H1 (cell line): Measurements from ENCODE around the gene TGM3.

ENCODE experiments used
- BACH1 ChIP-seq: IDR thresholded peaks from 2 replicates; pipeline ENCODE4 v1.6.1; 2012; ENCODE audit warnings: low read length, improper control_type of control experiment
- CHD1 ChIP-seq: IDR thresholded peaks from 2 replicates; pipeline ENCODE4 v1.6.1; 2012; ENCODE audit warnings: low read depth, low read length, improper control_type of control experiment
- CHD2 ChIP-seq: IDR thresholded peaks from 2 replicates; pipeline ENCODE4 v1.6.1; 2012; ENCODE audit warnings: low read length, improper control_type of control experiment
- CREB1 ChIP-seq: IDR thresholded peaks from 2 replicates; pipeline ENCODE4 v1.6.1; 2012; ENCODE audit warnings: inconsistent platforms
- CTCF ChIP-seq, 3 experiments: IDR thresholded peaks; 1 replicate in 2 of 3; 2 replicates in 1 of 3; pipeline versions ENCODE4 v1.5.1 to v1.6.1; 2011; ENCODE audit warnings: low read length in 3 of 3, mild to moderate bottlenecking in 3 of 3, inconsistent platforms in 2 of 3, low read depth in 1 of 3, moderate library complexity in 1 of 3; ENCODE audit not compliant: insufficient read depth in 1 of 3; ENCODE audit errors: control extremely low read depth in 1 of 3
- EP300 ChIP-seq, 2 experiments: IDR thresholded peaks; 1 replicate in 1 of 2; 2 replicates in 1 of 2; pipeline ENCODE4 v1.6.1; 2011 to 2012; ENCODE audit warnings: low read depth in 2 of 2, low read length in 2 of 2, mild to moderate bottlenecking in 2 of 2, borderline replicate concordance in 1 of 2, inconsistent platforms in 1 of 2, moderate library complexity in 1 of 2
- KDM4A ChIP-seq: IDR thresholded peaks from one replicate; pipeline ENCODE4 v1.7.1; 2012; ENCODE audit warnings: low read depth, mild to moderate bottlenecking, moderate library complexity, low read length, inconsistent platforms; ENCODE audit not compliant: severe bottlenecking
- PHF8 ChIP-seq: fragments of 200-600 bp; sonication (generic); conservative IDR thresholded peaks from 2 replicates; pipeline ENCODE4 v1.7.1; 2012; ENCODE audit warnings: low read depth, mild to moderate bottlenecking, inconsistent platforms, low read length, moderate library complexity
- POLR2A ChIP-seq, 2 experiments: IDR thresholded peaks; 1 replicate in 1 of 2; 2 replicates in 1 of 2; pipeline ENCODE4 v1.6.1; 2011; ENCODE audit warnings: low read depth in 2 of 2, low read length in 2 of 2, mild to moderate bottlenecking in 2 of 2; ENCODE audit errors: control extremely low read depth in 1 of 2
- POLR2AphosphoS5 ChIP-seq: IDR thresholded peaks from 2 replicates; pipeline ENCODE4 v1.6.1; 2011; ENCODE audit warnings: low read depth, low read length
- RAD21 ChIP-seq, 2 experiments: IDR thresholded peaks in 1 of 2; conservative IDR thresholded peaks in 1 of 2; 2 replicates each; pipeline ENCODE4 v1.6.1; 2011; ENCODE audit warnings: low read depth in 2 of 2, low read length in 2 of 2, improper control_type of control experiment in 1 of 2, inconsistent platforms in 1 of 2, mild to moderate bottlenecking in 1 of 2, moderate library complexity in 1 of 2
- RFX5 ChIP-seq: IDR thresholded peaks from 2 replicates; pipeline ENCODE4 v1.6.1; 2011; ENCODE audit warnings: low read depth, low read length, improper control_type of control experiment, borderline replicate concordance
- TCF12 ChIP-seq: IDR thresholded peaks from 2 replicates; pipeline ENCODE4 v1.6.1; 2011; ENCODE audit warnings: low read depth, mild to moderate bottlenecking, low read length
- USF2 ChIP-seq: IDR thresholded peaks from 2 replicates; pipeline ENCODE4 v1.6.1; 2011; ENCODE audit warnings: low read length, improper control_type of control experiment

- TF ChIP-seq CHD1 (no peak), RFX5 (no peak), CTCF (IDR thresholded peaks at IDR 0.05; ENCODE audit: control extremely low read depth in 1 of 3, insufficient read depth in 1 of 3, low read depth in 1 of 3, low read length in 3 of 3) (no peak), KDM4A (no peak), POLR2A (IDR thresholded peaks at IDR 0.05; ENCODE audit: control extremely low read depth in 1 of 2, low read depth in 2 of 2, low read length in 2 of 2) (no peak), BACH1 (no peak), CREB1 (no peak), TCF12 (no peak), PHF8 (no peak), USF2 (no peak), POLR2AphosphoS5 (no peak), CHD2 (no peak), RAD21 (IDR thresholded peaks at IDR 0.05 in 1 of 2, conservative IDR thresholded peaks at IDR 0.05 in 1 of 2; ENCODE audit: low read depth in 2 of 2, low read length in 2 of 2) (no peak), EP300 (IDR thresholded peaks at IDR 0.05; ENCODE audit: borderline replicate concordance in 1 of 2, low read depth in 2 of 2, low read length in 2 of 2) (no peak)
Observed at GRCh38 chr20:2363187-2363586, 67.4 kb downstream of the TGM3 start.
